IPS-18a (cell line): ENCODE measurements around the gene LIN52.

Experiments
- H3K27ac ChIP-seq: one replicate; pipeline ENCODE4 v1.5.1; 2013; ENCODE audit warnings: low read length
- H3K27me3 ChIP-seq: one replicate; pipeline ENCODE4 v1.6.1; 2013; ENCODE audit warnings: mild to moderate bottlenecking, low read length; ENCODE audit not compliant: control insufficient read depth, insufficient read depth
- H3K36me3 ChIP-seq: one replicate; pipeline ENCODE4 v1.6.1; 2013; ENCODE audit warnings: low read depth, low read length; ENCODE audit not compliant: control insufficient read depth
- H3K4me1 ChIP-seq: one replicate; pipeline ENCODE4 v1.6.1; 2013; ENCODE audit warnings: low read depth, low read length; ENCODE audit not compliant: control insufficient read depth
- H3K4me3 ChIP-seq: one replicate; pipeline ENCODE4 v1.5.1; 2013; ENCODE audit warnings: low read length
- H3K9ac ChIP-seq: one replicate; pipeline ENCODE4 v1.6.1; 2013; ENCODE audit warnings: mild to moderate bottlenecking, low read length, moderate library complexity
- H3K9me3 ChIP-seq: one replicate; pipeline ENCODE4 v1.6.1; 2013; ENCODE audit warnings: low read depth, low read length; ENCODE audit not compliant: control insufficient read depth

LIN52 gene

DNA sequence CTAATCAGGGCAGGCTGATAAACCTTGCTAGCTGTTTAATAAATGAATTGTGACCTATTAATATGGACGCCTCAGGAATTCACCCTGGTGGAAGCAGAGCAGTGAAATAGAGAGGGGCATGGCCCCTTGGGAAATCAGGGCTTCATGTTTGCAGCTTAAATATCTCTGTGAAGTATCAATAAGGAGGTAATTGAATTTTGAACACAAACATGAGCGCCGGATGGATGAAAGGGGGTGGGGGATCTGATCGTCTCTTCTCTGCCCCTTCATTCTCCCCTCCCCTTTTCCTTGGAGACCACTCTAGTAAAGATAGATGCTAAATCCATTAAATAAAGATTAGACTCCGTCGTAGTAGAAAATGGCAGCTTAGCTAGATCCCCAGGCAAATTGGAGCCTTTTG is 70.5 kb downstream of the LIN52 start:
- Histone ChIP-seq H3K27ac (no peak overlapping the region), H3K4me1 (peaks cover 3% of the 10 kb centered on the region), H3K9me3 (no peaks in the 10 kb centered on the region), H3K36me3 (no peaks in the 10 kb centered on the region), H3K9ac (no peak overlapping the region), H3K27me3 (no peaks in the 10 kb centered on the region), H3K4me3 (no peak overlapping the region)

GRCh38 chr14:74155749-74156148 is 71.0 kb downstream of the LIN52 start:
- H3K4me3 ChIP-seq = no peak overlapping the region
- H3K36me3 ChIP-seq = no peaks in the 10 kb centered on the region
- no peaks in the 10 kb centered on the region for H3K9me3 ChIP-seq
- peaks cover 3% of the 10 kb centered on the region for H3K4me1 ChIP-seq
- H3K27ac ChIP-seq = no peak overlapping the region
- no peaks in the 10 kb centered on the region for H3K27me3 ChIP-seq
- H3K9ac ChIP-seq = no peak overlapping the region

DNA sequence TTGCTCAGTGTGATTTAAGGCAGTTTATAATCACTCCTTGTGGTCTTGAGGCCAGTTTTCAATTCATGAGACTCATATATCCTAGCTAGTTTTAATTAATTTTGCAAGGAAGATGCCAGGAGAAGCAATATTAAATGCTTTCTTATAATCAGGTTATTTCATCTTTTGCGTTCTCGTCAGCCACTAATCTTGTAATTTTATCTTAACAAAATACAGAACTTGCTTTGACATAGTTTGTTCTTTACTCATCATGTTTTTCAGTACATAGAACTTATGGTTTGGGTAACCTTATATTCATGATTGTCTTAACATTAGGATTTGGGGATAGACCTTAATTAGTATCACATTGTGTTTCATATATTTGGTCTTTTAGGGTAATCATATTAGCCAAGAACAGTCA is 76.0 kb downstream of the LIN52 start:
- no peak overlapping the region for H3K27ac ChIP-seq
- no peak overlapping the region for H3K9ac ChIP-seq
- no peaks in the 10 kb centered on the region for H3K9me3 ChIP-seq
- no peaks in the 10 kb centered on the region for H3K36me3 ChIP-seq
- no peaks in the 10 kb centered on the region for H3K4me1 ChIP-seq
- H3K27me3 ChIP-seq = no peaks in the 10 kb centered on the region
- no peak overlapping the region for H3K4me3 ChIP-seq

GRCh38 chr14:74161526-74162158 is 76.9 kb downstream of the LIN52 start:
- Histone ChIP-seq H3K4me3 (no peak overlapping the region), H3K27ac (no peak overlapping the region), H3K27me3 (no peaks in the 10 kb centered on the region), H3K4me1 (no peaks in the 10 kb centered on the region), H3K9me3 (no peaks in the 10 kb centered on the region), H3K9ac (no peak overlapping the region), H3K36me3 (no peaks in the 10 kb centered on the region)

DNA sequence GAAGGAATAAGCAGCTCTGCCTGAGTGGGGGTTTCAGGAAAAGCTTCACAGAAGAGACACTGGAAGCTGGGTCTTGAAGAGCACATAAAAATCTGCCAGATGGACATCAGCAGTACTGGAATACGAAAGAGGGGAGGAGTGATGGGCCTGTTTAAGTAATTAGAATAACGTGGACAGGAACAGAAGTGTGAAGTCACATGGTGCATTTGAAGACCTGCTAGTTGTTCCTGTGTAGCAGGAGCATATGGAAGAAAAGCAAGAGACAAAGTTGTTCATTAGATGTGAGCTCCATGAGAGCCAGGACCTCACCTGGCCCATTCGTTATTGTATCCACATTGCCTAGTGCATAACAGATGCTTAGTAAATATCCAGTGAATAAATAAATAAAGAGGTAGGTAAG is 85.2 kb downstream of the LIN52 start:
- no peaks in the 10 kb centered on the region for H3K9me3 ChIP-seq
- H3K27me3 ChIP-seq = no peaks in the 10 kb centered on the region
- H3K4me1 ChIP-seq = no peaks in the 10 kb centered on the region
- no peak overlapping the region for H3K27ac ChIP-seq
- H3K4me3 ChIP-seq = no peak overlapping the region
- H3K36me3 ChIP-seq = no peaks in the 10 kb centered on the region
- no peak overlapping the region for H3K9ac ChIP-seq

- Histone ChIP-seq H3K4me1 (no peaks in the 10 kb centered on the region), H3K4me3 (no peak overlapping the region), H3K9ac (no peak overlapping the region), H3K27me3 (no peaks in the 10 kb centered on the region), H3K27ac (no peak overlapping the region), H3K9me3 (no peaks in the 10 kb centered on the region), H3K36me3 (no peaks in the 10 kb centered on the region)
Measured at GRCh38 chr14:74176400-74176793, 91.6 kb downstream of the LIN52 start.

- H3K27ac ChIP-seq = no peak overlapping the region
- no peaks in the 10 kb centered on the region for H3K9me3 ChIP-seq
- no peaks in the 10 kb centered on the region for H3K4me1 ChIP-seq
- no peak overlapping the region for H3K4me3 ChIP-seq
- no peaks in the 10 kb centered on the region for H3K27me3 ChIP-seq
- no peaks in the 10 kb centered on the region for H3K36me3 ChIP-seq
- no peak overlapping the region for H3K9ac ChIP-seq
Measured at GRCh38 chr14:74179856-74180255, 95.1 kb downstream of the LIN52 start.

- Histone ChIP-seq H3K27me3 (no peaks in the 10 kb centered on the region), H3K9ac (no peak overlapping the region), H3K36me3 (no peaks in the 10 kb centered on the region), H3K27ac (no peak overlapping the region), H3K4me1 (no peaks in the 10 kb centered on the region), H3K4me3 (no peak overlapping the region), H3K9me3 (no peaks in the 10 kb centered on the region)
Measured at GRCh38 chr14:74190927-74191575, 106.3 kb downstream of the LIN52 start.

GRCh38 chr14:74194506-74195274 is 109.9 kb downstream of the LIN52 start:
- Histone ChIP-seq H3K9ac (no peak overlapping the region), H3K4me1 (no peaks in the 10 kb centered on the region), H3K27me3 (no peaks in the 10 kb centered on the region), H3K9me3 (no peaks in the 10 kb centered on the region), H3K4me3 (no peak overlapping the region), H3K27ac (no peak overlapping the region), H3K36me3 (peaks cover 10% of the 10 kb centered on the region)

- H3K27ac ChIP-seq = no peak overlapping the region
- no peaks in the 10 kb centered on the region for H3K9me3 ChIP-seq
- H3K4me1 ChIP-seq = no peaks in the 10 kb centered on the region
- no peak overlapping the region for H3K4me3 ChIP-seq
- H3K9ac ChIP-seq = no peak overlapping the region
- H3K36me3 ChIP-seq = peaks cover 12% of the 10 kb centered on the region
- H3K27me3 ChIP-seq = no peaks in the 10 kb centered on the region
Measured at GRCh38 chr14:74195623-74196022, 110.9 kb downstream of the LIN52 start.

GRCh38 chr14:74198441-74199234 is 113.9 kb downstream of the LIN52 start:
- H3K27ac ChIP-seq = no peak overlapping the region
- no peak overlapping the region for H3K9ac ChIP-seq
- no peaks in the 10 kb centered on the region for H3K27me3 ChIP-seq
- no peak overlapping the region for H3K4me3 ChIP-seq
- H3K9me3 ChIP-seq = no peaks in the 10 kb centered on the region
- H3K36me3 ChIP-seq = peaks cover 21% of the 10 kb centered on the region
- no peaks in the 10 kb centered on the region for H3K4me1 ChIP-seq
